Smooth muscle cell of the coronary artery (primary cell): Measurements from ENCODE around the gene CNTNAP2. TPM values are rescaled to one million over a fixed set of nuclear protein-coding genes. Genes with fewer than 3 reads are reported as not detected.

Experiments used
- total RNA-seq: library from RNA; depleted of rRNA; stranded (reverse); fragments of >200 nt; gene quantifications from 2 replicates; pipeline ENCODE4 v1.2.3, GENCODE V29; 2014; ENCODE audit warnings: low replicate concordance

CNTNAP2 gene
- total RNA-seq, result not detected in 2 replicates

DNA sequence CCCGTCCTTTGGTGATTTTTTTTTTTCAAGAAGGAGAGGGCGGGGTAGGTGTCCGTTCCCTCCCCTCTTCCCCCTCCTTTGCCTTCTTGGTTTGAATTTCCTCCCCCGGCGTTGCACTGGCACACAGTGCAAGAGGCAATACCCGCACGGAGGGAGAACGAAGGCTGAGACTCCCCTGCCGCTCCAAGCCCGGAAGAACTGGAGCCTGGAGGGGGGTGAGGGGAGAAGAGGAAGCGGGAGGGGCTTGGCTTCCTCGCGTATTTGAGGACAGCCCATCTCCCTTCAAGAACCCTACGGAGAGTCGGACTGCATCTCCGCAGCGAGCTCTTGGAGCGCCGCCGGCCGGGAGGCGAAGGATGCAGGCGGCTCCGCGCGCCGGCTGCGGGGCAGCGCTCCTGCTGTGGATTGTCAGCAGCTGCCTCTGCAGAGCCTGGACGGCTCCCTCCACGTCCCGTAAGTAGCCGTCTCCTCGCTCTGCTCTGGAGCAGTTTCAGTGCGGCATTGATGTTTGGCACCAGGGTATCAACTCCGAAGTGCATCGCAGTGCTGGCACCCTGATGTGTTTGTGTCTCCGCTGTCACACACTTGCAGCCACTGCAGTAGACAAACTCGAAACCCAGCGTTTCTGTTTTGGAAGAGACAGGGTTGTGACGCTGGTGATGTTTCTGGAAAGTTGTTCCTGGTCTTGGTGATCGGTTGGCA is at the start of gene CNTNAP2:
TSS of gene CNTNAP2 (plus strand) at position 281 of the 702 bp plus-strand sequence. CDS start at position 357, 76 bp downstream.

